Naive thymus-derived CD4-positive, alpha-beta T cell (primary cell): ENCODE measurements around the gene ACSL3. TPM values are rescaled to one million over a fixed set of nuclear protein-coding genes. Genes with fewer than 3 reads are reported as not detected.
"Not testable (repeated sequence)": the region's sequence is repeated elsewhere in the genome, so short reads cannot be mapped to it uniquely, and the experiment has no call there.

ENCODE experiments used
- ATAC-seq: fragments of 150-1000 bp; cut with Tn5 transposase; 2 replicates; pipeline ENCODE4 v1.10.0; 2021; ENCODE audit warnings: mild to moderate bottlenecking, moderate library complexity
- CTCF ChIA-PET: fragments of 350-600 bp; sonication (Branson Sonifier 250); formaldehyde crosslinking; loops from one replicate; lab custom pipeline; 2021; ENCODE audit warnings: antibody characterized with exemption; lab: Charles Lee
- POLR2A ChIA-PET: fragments of 350-600 bp; sonication (Branson Sonifier 250); formaldehyde crosslinking; loops from one replicate; lab custom pipeline; 2021; ENCODE audit warnings: antibody characterized with exemption, inconsistent platforms; lab: Charles Lee
- DNase-seq, 9 donors: peaks; one replicate each; pipeline versions ENCODE4 v3.0.0 to v3.0.0-alpha.2; 2020 to 2022; ENCODE audit warnings: mixed read lengths in 1 of 9
- H3K27ac ChIP-seq: one replicate; pipeline ENCODE4 v1.7.0; 2013; ENCODE audit warnings: mild to moderate bottlenecking, low read depth, low read length, moderate library complexity
- H3K27me3 ChIP-seq, 2 donors: one replicate each; pipeline ENCODE4 v1.7.0; 2013; ENCODE audit warnings: low read length in 2 of 2, mild to moderate bottlenecking in 2 of 2, moderate library complexity in 2 of 2; ENCODE audit not compliant: control insufficient read depth in 2 of 2, insufficient read depth in 2 of 2
- H3K36me3 ChIP-seq, 3 experiments: 1 replicate in 2 of 3; 2 replicates in 1 of 3; pipeline ENCODE4 v1.7.0; 2013; ENCODE audit warnings: low read length in 3 of 3, mild to moderate bottlenecking in 3 of 3, moderate library complexity in 1 of 3; ENCODE audit not compliant: insufficient read depth in 3 of 3, control insufficient read depth in 2 of 3
- H3K4me1 ChIP-seq, 2 donors: one replicate each; pipeline ENCODE4 v1.7.0; 2013; ENCODE audit warnings: low read length in 2 of 2, mild to moderate bottlenecking in 2 of 2, moderate library complexity in 1 of 2; ENCODE audit not compliant: control insufficient read depth in 2 of 2, insufficient read depth in 2 of 2
- H3K4me3 ChIP-seq: 2 replicates; pipeline ENCODE4 v1.7.0; 2013; ENCODE audit warnings: mild to moderate bottlenecking, low read length
- H3K9me3 ChIP-seq, 3 experiments: 1 replicate in 2 of 3; 2 replicates in 1 of 3; pipeline ENCODE4 v1.7.0; 2013; ENCODE audit warnings: low read length in 3 of 3; ENCODE audit not compliant: control insufficient read depth in 2 of 3
- H3K27ac Mint-ChIP-seq, 9 donors: one replicate each; pipeline ENCODE4 v1.8.0; 2020 to 2022; ENCODE audit warnings: mixed read lengths in 9 of 9, mild to moderate bottlenecking in 8 of 9, moderate library complexity in 5 of 9, inconsistent platforms in 2 of 9
- H3K27me3 Mint-ChIP-seq, 5 donors: one replicate each; pipeline ENCODE4 v1.8.0; 2021 to 2022; ENCODE audit warnings: mixed read lengths in 5 of 5, mild to moderate bottlenecking in 1 of 5
- H3K36me3 Mint-ChIP-seq, 5 donors: one replicate each; pipeline ENCODE4 v1.8.0; 2020 to 2022; ENCODE audit warnings: mixed read lengths in 5 of 5, mild to moderate bottlenecking in 3 of 5, inconsistent platforms in 1 of 5
- H3K4me1 Mint-ChIP-seq, 7 donors: one replicate each; pipeline ENCODE4 v1.8.0; 2020 to 2022; ENCODE audit warnings: mixed read lengths in 7 of 7, mild to moderate bottlenecking in 3 of 7, inconsistent platforms in 1 of 7
- H3K4me3 Mint-ChIP-seq, 10 donors: one replicate each; pipeline ENCODE4 v1.8.0; 2020 to 2022; ENCODE audit warnings: mild to moderate bottlenecking in 10 of 10, mixed read lengths in 10 of 10, moderate library complexity in 6 of 10, inconsistent platforms in 2 of 10
- H3K9me3 Mint-ChIP-seq, 11 donors: one replicate each; pipeline ENCODE4 v1.8.0; 2020 to 2022; ENCODE audit warnings: mixed read lengths in 11 of 11, mild to moderate bottlenecking in 4 of 11, inconsistent platforms in 1 of 11, moderate library complexity in 1 of 11
- intact Hi-C, 2 donors: fragments of 100-400 bp; cut with micrococcal nuclease; formaldehyde crosslinking; loops; one replicate each; pipeline ENCODE4 v1.15.1; 2023
- polyA plus RNA-seq, 2 donors: library from polyadenylated mRNA; unstranded; fragments of 300-500 nt; fragmentation: Illumina TruSeq; gene quantifications; one replicate each; pipeline ENCODE4 v1.2.3, GENCODE V29; 2021
- total RNA-seq, 6 experiments: library from RNA in 5 of 6; stranded (reverse) in 5 of 6; gene quantifications; 1 replicate in 5 of 6; 2 replicates in 1 of 6; pipeline ENCODE4 v1.2.3 and lab custom pipeline; 2021 to 2026

ACSL3 gene
- total and polyA plus RNA-seq, 7 experiments from 2014 or later, result 21.7 to 69.6 (median 40.5) TPM

GRCh38 chr2:222840060-222840802 lies 20.6 kb upstream of the ACSL3 start:
- no peak overlapping the region for H3K27ac Mint-ChIP-seq
- peaks cover 0 to 22% (median 16%) of the 10 kb centered on the region in 7 donors for H3K4me1 Mint-ChIP-seq
- H3K4me3 Mint-ChIP-seq, result no peak overlapping the region
- ATAC-seq (no peak), DNase-seq (no peak)
- CTCF ChIA-PET, result no interaction called here
- peaks cover 0 to 7% (median 0%) of the 10 kb centered on the region in 5 donors for H3K36me3 Mint-ChIP-seq
- Histone ChIP-seq H3K27me3 (no peaks in the 10 kb centered on the region), H3K27ac (no peak overlapping the region), H3K9me3 (no peaks in the 10 kb centered on the region), H3K36me3 (no peaks in the 10 kb centered on the region), H3K4me3 (no peak overlapping the region), H3K4me1 (no peaks in the 10 kb centered on the region)
- intact Hi-C loops, result no loop called here
- POLR2A ChIA-PET, result no interaction called here
- no peaks in the 10 kb centered on the region for H3K9me3 Mint-ChIP-seq
- peaks cover 0 to 17% (median 13%) of the 10 kb centered on the region in 5 donors for H3K27me3 Mint-ChIP-seq

GRCh38 chr2:222842491-222843174 lies 18.2 kb upstream of the ACSL3 start:
- no peaks in the 10 kb centered on the region for H3K36me3 ChIP-seq
- intact Hi-C loops, result no loop called here
- ChIA-PET CTCF (interaction anchor here (1.5 kb wide), 1 partner anchor 14 kb away, joined by 3 read pairs; no protein-coding TSS in a partner anchor), POLR2A (no interaction called here)
- no peak overlapping the region for H3K4me3 ChIP-seq
- ATAC-seq (no peak), DNase-seq (no peak)
- no peaks in the 10 kb centered on the region for H3K9me3 ChIP-seq
- Mint-ChIP-seq H3K4me3 (peak overlapping the region in 1 of 10 donors; percentile 14), H3K36me3 (no peaks in the 10 kb centered on the region), H3K27ac (no peak overlapping the region), H3K27me3 (peaks cover 0 to 11% (median 5%) of the 10 kb centered on the region in 5 donors), H3K9me3 (no peaks in the 10 kb centered on the region), H3K4me1 (peaks cover 0 to 22% (median 16%) of the 10 kb centered on the region in 7 donors)
- no peaks in the 10 kb centered on the region for H3K4me1 ChIP-seq
- no peak overlapping the region for H3K27ac ChIP-seq
- H3K27me3 ChIP-seq, result no peaks in the 10 kb centered on the region

GRCh38 chr2:222844323-222844722 lies 16.5 kb upstream of the ACSL3 start:
- Histone ChIP-seq H3K27ac (no peak overlapping the region), H3K4me3 (no peak overlapping the region), H3K4me1 (no peaks in the 10 kb centered on the region), H3K9me3 (no peaks in the 10 kb centered on the region), H3K27me3 (no peaks in the 10 kb centered on the region), H3K36me3 (no peaks in the 10 kb centered on the region)
- H3K27me3 Mint-ChIP-seq, result peaks cover 0 to 14% (median 5%) of the 10 kb centered on the region in 5 donors
- CTCF ChIA-PET, result no interaction called here
- H3K4me3 Mint-ChIP-seq, result no peak overlapping the region
- peaks cover 0 to 22% (median 16%) of the 10 kb centered on the region in 7 donors for H3K4me1 Mint-ChIP-seq
- no peak overlapping the region for H3K27ac Mint-ChIP-seq
- peak; percentile 82 for ATAC-seq
- no peaks in the 10 kb centered on the region for H3K9me3 Mint-ChIP-seq
- no peaks in the 10 kb centered on the region for H3K36me3 Mint-ChIP-seq
- no peak for DNase-seq
- POLR2A ChIA-PET, result no interaction called here
- intact Hi-C loops, result no loop called here

- H3K27me3 ChIP-seq, DNase-seq, H3K36me3 ChIP-seq, H3K4me1 ChIP-seq, H3K27ac ChIP-seq, H3K4me3 ChIP-seq, CTCF ChIA-PET, ATAC-seq, H3K36me3 Mint-ChIP-seq, intact Hi-C loops, H3K9me3 ChIP-seq, H3K9me3 Mint-ChIP-seq, H3K27ac Mint-ChIP-seq, H3K4me3 Mint-ChIP-seq: not testable (repeated sequence)
- peaks cover 0 to 18% (median 13%) of the 10 kb centered on the region in 7 donors for H3K4me1 Mint-ChIP-seq
- peaks cover 0 to 14% (median 5%) of the 10 kb centered on the region in 5 donors for H3K27me3 Mint-ChIP-seq
- POLR2A ChIA-PET, result interaction anchor here (0.7 kb wide), 1 partner anchor 17 kb away, joined by 3 read pairs; no protein-coding TSS in a partner anchor
Observed at GRCh38 chr2:222845314-222845713, 15.5 kb upstream of the ACSL3 start.

- H3K4me1 ChIP-seq, result no peaks in the 10 kb centered on the region
- DNase-seq (no peak), ATAC-seq (no peak)
- no peak overlapping the region for H3K27ac Mint-ChIP-seq
- H3K9me3 ChIP-seq, result no peaks in the 10 kb centered on the region
- no peaks in the 10 kb centered on the region for H3K9me3 Mint-ChIP-seq
- no peaks in the 10 kb centered on the region for H3K36me3 Mint-ChIP-seq
- H3K27ac ChIP-seq, result no peak overlapping the region
- intact Hi-C loops, result no loop called here
- H3K27me3 Mint-ChIP-seq, result peaks cover 0 to 14% (median 5%) of the 10 kb centered on the region in 5 donors
- H3K4me1 Mint-ChIP-seq, result peaks cover 0 to 11% (median 7%) of the 10 kb centered on the region in 7 donors
- H3K4me3 ChIP-seq, result no peak overlapping the region
- POLR2A ChIA-PET, result no interaction called here
- H3K27me3 ChIP-seq, result no peaks in the 10 kb centered on the region
- CTCF ChIA-PET, result no interaction called here
- no peaks in the 10 kb centered on the region for H3K36me3 ChIP-seq
- H3K4me3 Mint-ChIP-seq, result no peak overlapping the region
Observed at GRCh38 chr2:222846003-222846402, 14.8 kb upstream of the ACSL3 start.

GRCh38 chr2:222848031-222848430 lies 12.8 kb upstream of the ACSL3 start:
- DNase-seq, H3K36me3 ChIP-seq, H3K36me3 Mint-ChIP-seq, H3K27me3 ChIP-seq, CTCF ChIA-PET, H3K9me3 Mint-ChIP-seq, POLR2A ChIA-PET, H3K9me3 ChIP-seq, H3K27ac ChIP-seq, H3K4me3 Mint-ChIP-seq, intact Hi-C loops, H3K4me3 ChIP-seq, H3K4me1 ChIP-seq, H3K4me1 Mint-ChIP-seq, H3K27ac Mint-ChIP-seq, ATAC-seq: not testable (repeated sequence)
- H3K27me3 Mint-ChIP-seq, result peaks cover 0 to 20% (median 5%) of the 10 kb centered on the region in 5 donors
